Globus pallidus (tissue), 1 donor: ENCODE measurements around the gene ARID3A.
A peak's percentile ranks its signal among the peaks of the same experiment; 100 is the strongest.
"Not testable (repeated sequence)": the region's sequence is repeated elsewhere in the genome, so short reads cannot be mapped to it uniquely, and the experiment has no call there.

Source experiments
- DNase-seq: peaks from one replicate; pipeline ENCODE4 v3.0.0-alpha.2; 2015; ENCODE audit warnings: low spot score

The ARID3A gene

DNA sequence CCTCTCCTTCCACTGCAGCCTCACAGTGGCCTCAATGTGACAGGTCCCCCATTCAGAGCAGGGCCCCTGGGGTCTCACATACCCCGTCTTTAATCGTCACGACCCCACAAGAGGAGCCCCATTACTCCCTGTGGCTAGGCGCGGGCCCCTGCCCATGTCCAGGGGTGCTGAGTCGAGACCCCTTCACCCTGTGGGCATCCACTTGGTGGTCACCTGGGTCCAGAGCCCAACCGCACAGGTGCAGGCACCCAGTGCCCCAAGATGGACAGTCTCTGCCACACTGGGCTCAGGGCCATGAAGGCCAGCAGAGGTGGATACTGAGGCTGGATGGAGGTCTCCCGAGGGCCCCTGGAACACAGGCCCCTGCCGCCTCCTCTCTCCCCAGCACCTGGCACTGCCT is 92.1 kb downstream of the ARID3A start:
- DNase-seq: no peak

DNA sequence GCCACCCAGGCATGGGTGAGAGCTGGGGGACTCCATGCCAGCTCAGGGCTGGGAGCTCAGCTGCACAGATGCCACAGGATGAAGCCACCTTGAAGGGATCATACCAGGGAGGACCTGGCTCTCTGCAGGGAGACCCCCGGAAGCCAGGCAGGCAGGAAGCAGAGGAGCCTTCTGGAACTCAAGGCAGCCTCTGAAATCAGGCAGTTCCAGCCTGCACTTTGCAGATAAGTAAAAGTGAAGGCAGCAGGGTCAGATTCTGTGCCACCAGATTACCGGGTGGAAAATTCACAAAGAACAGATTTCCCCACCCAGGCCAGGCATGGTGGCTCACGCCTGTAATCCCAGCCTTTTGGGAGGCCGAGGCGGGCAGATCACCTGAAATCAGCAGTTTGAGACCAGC is 92.6 kb downstream of the ARID3A start:
- DNase-seq: no peak

DNA sequence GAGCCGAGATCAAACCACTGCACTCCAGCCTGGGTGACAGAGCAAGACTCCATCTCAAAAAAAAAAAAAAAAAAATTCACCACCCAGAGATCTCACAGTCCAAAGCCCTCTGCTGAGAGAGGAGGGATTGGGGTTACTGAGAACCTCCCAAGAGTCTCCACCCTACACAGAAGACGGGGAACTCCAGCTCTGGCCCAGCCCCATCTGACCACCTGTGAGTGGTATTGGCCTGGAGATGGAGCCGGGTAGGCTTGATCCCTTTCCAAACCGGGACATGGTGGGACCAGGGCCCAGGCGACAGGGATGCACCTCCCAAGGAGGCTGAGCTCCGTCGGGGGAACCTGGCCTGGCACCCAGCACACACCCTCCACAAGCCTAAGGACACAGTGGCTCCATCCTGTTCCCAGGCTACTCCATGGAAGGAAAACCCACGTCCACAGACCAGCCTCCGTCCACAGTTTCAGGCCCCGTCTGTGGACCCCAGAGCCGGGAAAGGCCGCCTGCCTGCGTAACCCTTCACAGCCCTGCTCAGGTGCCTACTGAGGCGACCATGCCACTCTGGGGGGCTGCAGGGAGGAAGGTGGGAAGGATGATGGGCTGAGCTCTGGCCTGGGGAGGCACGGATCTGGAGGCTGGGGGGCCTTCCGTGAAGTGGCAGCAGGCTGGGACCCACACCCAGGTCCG is 93.2 kb downstream of the ARID3A start:
- DNase-seq: no peak

DNA sequence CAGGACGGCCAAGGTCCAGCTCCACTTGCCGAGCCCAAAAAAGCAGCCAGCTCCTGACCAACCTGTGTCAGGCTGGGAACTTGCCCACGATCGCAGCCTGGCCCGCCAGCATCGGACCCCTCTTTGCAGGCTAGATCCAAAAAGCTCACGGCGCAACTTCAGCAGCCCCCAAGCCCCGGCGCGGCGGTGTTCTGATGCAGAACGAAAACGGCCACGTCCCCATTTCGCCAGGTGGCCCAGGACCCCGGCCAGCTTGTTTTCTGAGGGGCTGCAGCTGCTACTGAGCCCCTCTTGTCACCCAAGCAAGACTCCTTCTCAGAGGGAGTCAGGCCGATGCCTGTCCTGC is 93.8 kb downstream of the ARID3A start:
- DNase-seq: no peak

DNA sequence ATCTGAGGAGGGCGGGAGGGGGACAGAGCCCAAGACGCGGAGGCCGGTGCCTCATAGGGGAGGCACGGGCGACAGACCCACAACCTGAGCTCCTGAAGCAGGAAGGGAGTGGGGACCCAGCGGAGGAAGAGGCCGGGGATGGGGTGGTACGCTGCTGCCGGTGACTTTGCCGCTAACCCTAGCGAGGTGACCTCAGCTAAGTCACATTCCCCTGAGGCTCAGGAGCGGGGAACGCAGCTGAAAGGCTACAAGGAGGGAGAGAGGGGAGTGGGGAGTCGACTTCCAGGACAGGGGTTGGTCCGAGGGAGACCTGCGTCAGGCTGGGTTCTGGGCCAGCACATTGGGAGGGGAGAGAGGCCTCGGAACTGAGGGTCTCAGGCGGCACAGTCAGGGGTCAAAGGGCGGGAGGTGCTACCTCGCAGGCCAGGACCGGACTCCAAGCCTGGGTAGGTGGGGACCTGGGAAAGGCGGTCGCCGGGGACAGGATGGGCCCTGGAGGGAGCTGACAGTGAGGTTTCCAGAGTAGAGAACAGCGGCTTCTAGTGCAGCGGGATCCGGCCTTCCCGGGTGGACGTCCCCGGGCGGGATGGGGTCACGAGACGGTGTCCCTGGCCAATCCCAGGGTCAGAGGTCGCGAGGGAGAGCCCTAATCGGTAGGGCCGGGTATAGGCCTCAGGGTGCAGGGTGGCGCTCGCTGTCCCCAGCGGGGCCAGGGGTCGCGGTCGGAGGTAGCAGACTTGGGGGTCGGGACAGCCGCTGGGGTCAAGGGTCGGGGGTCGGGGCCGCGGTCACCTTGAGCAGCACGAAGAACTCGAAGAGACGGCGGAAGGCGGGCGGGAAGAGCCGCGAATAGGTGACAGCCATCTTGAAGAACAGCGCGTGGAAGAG is 94.4 kb downstream of the ARID3A start:
- DNase-seq: no peak

DNA sequence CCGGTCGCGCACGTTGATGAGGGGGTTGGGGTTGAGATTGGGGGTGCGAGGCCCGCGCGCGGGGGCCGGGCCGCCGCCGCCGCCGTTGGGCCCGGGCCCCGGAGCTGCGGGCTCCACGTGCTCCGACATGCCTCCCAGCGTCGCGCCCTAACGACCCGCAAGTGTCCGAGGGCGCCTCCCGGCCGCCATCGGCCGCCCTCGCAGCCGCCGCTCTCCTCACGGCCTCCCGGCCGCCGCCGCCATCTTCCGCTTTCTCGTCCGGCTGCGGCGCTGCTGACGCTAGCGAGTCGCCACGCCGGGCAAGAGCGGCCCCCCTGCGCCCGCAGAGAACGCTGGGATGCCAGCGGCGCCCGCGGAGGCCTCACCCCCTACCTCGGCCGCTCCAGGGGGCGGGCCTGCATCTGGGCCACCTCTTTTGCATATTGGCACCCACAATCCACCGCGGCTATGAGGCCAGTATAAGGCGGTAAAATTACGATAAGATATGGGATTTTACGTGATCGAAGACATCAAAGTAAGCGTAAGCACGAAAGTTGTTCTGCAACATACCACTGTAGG is 95.1 kb downstream of the ARID3A start, which contains the start of gene TMEM259:
Gene TMEM259 (minus strand): TSS at position 256 of the 558 bp plus-strand sequence. CDS start 127 bp downstream, at position 129.
- DNase-seq: peak; percentile 98

DNA sequence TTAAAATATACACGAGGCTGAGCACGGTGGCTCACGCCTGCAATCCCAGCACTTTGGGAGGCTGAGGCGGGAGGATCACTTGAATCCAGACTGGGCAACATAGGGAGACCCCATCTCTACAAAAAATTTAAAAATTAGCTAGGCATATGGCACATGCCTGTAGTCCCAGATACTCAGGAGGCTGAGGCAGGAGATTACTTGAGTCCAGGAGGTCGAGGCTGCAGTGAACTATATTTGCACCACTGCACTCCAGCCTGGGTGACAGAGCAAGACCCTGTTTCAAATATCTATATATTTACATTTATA is 98.0 kb downstream of the ARID3A start:
- not testable (repeated sequence) for DNase-seq

DNA sequence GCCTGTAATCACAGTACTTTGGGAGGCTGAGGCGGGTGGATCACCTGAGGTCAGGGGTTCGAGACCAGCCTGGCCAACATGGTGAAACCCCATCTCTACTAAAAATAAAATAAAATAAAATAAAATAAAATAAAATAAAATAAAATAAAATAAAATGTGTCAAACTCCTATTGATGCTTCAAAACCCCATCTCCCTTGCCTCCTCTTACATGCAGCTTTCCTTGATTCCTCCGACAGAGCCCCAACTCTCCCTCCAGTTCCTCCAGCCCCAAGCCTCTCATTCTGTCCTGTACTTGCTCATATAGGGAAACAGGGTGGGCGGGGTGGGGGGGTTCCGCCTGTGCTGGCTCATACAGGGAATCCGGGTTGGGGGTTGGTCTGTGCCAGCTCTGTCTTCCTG is 99.2 kb downstream of the ARID3A start:
- not testable (repeated sequence) for DNase-seq
